GM21526 (cell line): Measurements from ENCODE around the gene PTPRG.

Experiments
- ATAC-seq: cut with Tn5 transposase; IDR thresholded peaks from one replicate; pipeline ENCODE4 v1.9.1; 2021; ENCODE audit warnings: moderate library complexity; ENCODE audit not compliant: unreplicated experiment, low FRiP score

The PTPRG gene

GRCh38 chr3:61875046-61875844 lies 313.9 kb downstream of the PTPRG start:
- no peak for ATAC-seq

DNA sequence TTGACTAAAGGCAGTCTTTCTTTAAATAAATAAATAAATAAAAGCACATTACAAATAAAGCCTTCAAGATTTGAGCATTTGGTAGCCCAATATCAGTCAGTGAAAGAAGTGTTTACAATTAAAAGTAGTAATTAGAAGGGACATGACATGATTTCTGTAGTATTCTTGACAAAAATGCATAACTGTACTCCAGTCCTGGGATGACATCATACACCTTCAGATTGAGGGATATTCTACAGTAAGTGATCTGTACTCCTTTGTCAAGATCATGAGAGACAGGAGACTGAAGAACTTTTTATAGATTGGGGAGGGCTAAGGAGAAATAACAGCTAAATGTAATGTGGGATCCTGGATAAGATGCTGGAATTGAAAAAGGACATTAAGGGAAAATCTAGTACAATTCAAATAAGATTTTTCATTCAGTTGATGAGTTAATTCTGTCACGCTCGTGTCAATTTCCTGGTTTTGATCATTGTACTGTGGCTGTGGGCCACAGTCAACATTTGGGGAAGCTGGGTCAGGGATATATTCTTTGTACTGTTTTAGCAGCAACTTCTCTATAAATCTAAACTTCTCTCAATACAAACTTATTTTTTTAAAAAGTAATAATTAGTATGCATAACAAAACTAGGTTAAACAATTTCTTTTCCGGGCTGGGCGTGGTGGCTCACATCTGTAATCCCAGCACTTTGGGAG lies 314.8 kb downstream of the PTPRG start:
- no peak for ATAC-seq

DNA sequence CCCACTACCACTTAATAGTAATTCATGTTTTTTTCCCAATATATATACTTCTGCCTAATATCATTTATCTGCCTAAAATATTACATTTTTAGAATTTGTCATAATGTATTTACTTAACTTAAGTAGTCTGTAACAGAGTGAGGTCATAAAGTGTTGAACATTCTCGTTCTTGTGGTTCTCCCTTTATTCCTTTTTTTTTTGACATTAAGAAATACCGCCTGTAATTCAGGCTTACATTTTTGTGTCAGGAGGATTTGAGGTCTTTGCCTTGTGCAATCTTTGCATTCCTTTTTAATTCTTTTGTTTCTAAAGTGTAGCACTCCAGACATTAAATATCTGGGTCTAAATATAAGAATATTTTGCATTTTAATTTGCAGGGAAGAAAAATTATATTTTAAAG lies 315.4 kb downstream of the PTPRG start:
- no peak for ATAC-seq

DNA sequence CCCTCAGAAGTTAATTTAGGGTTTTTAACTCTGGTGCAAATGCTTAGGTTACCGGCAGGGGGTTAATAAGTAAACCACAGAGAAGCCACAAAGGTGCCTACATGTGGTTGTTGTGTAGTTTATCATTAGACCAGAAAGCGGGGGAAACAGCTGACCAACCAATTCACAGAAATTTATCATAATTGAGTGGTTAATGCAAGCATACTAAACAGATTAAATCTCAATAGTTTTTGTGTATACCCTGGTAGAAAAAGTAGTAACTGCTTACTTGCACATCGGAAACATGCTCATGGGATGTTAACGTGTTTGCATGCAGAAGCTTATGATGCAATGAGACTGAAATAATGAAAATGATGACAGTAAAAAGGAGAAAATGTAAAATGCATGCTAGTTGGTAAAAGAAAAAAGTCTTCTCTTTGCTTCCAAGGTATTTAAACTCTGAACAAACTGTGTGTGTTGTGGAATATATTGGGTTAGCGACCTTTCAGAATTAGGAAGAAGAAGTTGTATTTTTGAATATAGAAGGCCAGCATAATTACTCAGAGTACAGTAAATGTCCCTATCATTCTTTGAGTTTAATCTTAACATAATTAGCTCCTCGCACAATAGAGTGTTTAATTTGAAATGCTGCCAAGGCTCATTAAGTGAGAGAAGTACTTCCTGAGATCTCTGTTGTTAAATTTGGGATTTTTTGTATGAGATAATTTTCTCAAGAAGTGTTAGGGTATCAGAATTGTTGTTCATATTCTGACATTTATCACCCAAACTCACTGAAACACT lies 316.2 kb downstream of the PTPRG start:
- peak; percentile 79 for ATAC-seq

DNA sequence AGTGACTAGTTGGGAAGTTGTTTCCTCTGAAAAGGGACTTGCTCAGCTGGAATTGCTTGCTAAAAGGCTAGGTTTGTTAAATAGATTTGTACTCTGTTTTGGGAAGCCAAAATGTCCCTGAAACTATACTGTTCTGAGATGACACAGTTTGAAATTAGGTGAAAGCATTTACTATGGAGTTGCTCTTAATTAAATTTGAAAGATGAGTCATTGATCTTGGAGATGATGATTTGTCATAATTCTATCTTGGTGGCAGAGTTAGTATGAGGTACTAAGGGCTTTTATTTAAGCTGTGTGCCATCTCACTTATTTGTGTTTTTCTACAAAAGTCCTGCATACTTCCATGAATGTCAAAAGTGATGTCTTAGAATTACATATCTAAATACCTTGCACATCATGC lies 320.9 kb downstream of the PTPRG start:
- no peak for ATAC-seq

DNA sequence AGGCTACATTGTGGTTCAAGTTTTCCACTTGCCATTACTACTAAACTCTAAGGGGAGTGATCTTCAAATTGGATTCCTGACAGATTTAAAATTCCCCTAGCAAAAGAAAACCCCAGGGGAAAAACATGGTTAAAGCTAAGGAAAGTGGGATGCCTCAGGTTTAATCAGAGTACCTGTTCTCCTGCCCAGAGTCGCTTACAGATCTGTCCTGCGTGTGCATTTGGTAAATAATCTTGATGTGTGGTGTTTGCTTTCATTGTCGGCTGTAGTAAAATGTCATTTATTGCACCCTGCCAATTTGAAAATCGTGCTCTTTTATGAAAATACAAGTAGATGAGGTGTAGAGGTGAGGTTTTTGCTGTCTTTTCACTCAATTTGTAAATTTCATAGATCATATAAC lies 323.4 kb downstream of the PTPRG start:
- no peak for ATAC-seq

DNA sequence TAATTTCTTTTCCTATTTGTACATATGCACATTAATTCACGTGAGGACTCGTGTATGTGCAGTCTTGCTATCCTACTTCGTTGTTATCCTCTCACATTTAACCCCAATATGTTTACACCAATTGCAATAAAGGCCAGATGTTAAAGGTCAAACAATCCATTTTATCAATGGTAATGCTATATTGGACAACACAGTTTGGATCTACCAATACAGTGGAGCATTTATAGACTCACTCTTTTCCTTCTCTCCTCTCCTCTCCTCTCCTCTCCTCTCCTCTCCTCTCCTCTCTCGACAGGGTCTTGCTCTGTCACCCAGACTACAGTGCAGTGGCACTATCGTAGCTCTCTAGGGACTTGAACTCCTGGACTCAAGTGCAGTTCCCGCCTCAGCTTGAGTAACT lies 324.0 kb downstream of the PTPRG start:
- ATAC-seq, result no peak

- no peak for ATAC-seq
Measured at GRCh38 chr3:61887206-61887605, 325.8 kb downstream of the PTPRG start.

GRCh38 chr3:61889259-61889658 lies 327.9 kb downstream of the PTPRG start:
- ATAC-seq, result no peak

- no peak for ATAC-seq
Measured at GRCh38 chr3:61890167-61890566, 328.8 kb downstream of the PTPRG start.

- ATAC-seq, result no peak
Measured at GRCh38 chr3:61890586-61890985, 329.2 kb downstream of the PTPRG start.

GRCh38 chr3:61892891-61893290 lies 331.5 kb downstream of the PTPRG start:
- ATAC-seq, result no peak

- no peak for ATAC-seq
Measured at GRCh38 chr3:61893840-61894566, 332.6 kb downstream of the PTPRG start.

- ATAC-seq, result peak; percentile 97
Measured at GRCh38 chr3:61894988-61895935, 333.9 kb downstream of the PTPRG start.

- no peak for ATAC-seq
Measured at GRCh38 chr3:61896251-61896650, 334.9 kb downstream of the PTPRG start.

DNA sequence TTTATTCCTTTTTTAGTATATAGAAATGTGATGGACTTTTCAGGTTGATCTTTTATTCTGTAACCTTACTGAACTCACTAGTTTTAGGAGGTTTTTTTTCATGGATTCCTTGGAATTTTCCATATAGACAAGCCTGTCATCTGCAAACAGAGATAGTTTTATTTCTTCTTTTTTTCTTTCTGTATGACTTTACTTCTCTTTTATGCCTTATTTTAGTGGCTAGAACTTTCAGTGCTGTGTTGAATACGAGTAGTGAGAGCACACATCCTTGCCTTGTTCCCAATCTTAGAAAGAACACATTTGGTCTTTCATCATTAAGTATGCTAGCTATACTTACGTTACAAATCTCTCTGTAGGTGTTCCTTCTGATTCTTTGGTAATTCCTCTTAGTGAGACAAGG lies 336.5 kb downstream of the PTPRG start:
- no peak for ATAC-seq

GRCh38 chr3:61899700-61900462 lies 338.5 kb downstream of the PTPRG start:
- ATAC-seq, result no peak

DNA sequence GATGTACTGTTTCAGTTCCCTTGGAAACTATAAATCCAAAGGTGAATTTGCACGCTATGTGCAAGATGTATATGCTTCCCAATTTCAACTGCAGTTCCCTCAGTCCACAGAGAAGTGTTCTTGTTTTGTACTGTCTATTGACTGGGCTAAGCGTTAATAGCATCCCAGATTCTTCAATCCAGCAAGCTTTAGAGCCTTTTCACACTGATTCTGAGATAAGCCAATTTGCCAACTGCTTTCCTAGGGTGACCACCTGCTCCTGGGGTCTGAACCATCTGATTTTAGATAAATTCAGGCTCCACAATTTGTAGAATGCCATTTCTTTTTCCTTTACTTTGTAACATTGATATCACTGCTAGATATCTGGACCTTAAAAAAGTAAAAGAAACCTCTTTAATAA lies 340.1 kb downstream of the PTPRG start:
- ATAC-seq, result no peak

DNA sequence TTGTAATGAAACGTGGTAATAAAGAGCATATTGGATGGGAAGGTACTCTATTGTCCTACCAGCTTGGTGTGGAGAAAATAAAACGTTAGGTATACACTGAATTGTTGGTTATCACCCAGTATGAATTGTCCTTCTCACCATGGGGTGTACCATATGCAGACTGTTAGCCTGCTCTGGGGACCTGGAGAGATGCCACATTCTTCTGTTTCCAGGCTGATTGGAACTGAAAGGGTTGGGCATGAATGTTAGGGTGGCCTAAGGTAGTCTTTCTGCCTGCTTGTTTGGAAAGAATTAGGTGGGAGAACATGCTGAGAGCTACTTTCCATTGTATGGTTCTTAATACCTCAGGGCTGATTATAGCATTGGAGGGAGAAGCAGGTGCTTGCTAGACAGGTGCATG lies 340.6 kb downstream of the PTPRG start:
- ATAC-seq, result no peak
